HCEC 1CT (cell line): ENCODE results near the gene TOP1.
"Not testable (repeated sequence)": the region's sequence is repeated elsewhere in the genome, so short reads cannot be mapped to it uniquely, and the experiment has no call there.

Source experiments
- DNase-seq: peaks from one replicate; pipeline ENCODE4 v3.0.0-alpha.2; 2017

The TOP1 gene

GRCh38 chr20:41095110-41095969, 66.7 kb downstream of the TOP1 start:
- peak; percentile 57 for DNase-seq

DNA sequence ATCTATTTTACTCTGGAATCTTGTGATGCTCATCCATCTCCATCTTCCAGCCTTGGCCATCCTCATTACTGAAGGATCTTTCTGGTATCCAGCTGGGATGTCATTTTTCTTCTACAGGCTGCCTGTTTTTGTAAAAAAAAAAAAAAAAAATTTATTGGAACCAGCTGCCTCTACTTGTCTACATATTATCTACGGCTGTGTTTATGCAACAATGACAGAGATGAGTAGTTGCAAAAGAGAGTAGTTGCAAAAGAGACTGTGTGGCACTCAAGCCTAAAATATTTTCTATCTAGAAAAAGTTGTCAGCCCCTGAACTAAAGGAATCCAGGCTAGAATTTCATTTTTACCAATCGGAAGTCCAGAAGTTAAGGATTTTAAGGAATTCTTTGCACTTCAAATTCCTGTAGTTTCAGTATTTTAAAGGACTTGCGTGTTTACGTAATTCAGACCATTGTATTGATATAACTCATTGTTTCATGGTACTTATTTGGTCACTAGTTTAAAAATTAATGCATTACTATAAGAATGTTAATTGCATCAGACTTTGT, 70.2 kb downstream of the TOP1 start:
- peak; percentile 67 for DNase-seq

DNA sequence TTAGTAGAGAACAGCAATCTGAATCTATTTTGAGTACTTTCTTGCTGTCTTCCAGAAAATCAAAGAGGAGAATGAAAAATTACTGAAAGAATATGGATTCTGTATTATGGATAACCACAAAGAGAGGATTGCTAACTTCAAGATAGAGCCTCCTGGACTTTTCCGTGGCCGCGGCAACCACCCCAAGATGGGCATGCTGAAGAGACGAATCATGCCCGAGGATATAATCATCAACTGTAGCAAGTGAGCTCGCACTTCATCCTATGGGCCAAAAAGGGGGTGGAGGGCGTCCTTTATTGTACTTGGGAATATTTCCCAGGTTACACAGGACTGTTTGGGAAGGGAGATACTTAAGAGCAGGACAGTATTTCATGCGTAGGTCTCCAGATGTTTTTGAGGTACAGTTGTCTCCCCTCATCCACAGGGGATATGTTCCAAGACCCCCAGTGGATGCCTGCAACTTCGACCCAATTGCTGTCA, 71.4 kb downstream of the TOP1 start:
- DNase-seq = no peak

DNA sequence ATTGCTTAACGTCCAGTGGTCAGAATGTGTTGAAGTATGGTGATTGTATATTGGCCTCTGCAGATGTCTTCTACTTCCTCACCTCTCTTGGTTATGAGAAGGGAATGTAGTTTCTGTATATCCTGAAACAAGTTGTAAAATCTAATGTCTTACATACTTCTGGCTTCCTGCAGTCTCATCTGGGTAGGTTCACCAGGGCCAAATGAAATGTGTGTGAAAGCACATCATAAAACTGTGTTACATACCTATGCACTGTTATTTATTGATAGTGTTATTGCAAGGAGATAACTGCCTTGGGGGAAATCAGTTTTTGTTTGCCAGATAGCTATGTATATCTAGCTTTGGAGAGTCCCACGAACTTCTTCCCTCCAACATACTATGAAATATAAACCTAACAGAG, 73.0 kb downstream of the TOP1 start:
- DNase-seq = no peak

DNA sequence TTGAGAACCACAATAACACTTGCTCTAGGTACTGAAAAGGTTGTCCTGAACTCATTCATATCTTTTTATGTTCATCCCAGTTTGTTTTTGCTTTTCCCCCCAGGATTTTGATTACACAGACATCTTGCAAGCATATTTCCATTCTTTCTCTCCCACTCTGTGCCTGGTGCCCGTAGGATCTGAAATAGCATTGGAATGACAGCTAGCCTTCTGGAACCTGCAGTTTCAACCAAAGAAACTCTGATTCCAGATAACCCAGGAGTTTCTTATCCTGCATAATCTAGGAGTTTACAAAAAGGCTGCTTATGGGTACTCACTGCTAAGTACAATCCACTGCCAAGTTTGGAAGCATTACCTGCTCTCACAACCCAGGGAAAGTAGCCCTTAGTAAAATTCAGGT, 79.9 kb downstream of the TOP1 start:
- no peak for DNase-seq

DNA sequence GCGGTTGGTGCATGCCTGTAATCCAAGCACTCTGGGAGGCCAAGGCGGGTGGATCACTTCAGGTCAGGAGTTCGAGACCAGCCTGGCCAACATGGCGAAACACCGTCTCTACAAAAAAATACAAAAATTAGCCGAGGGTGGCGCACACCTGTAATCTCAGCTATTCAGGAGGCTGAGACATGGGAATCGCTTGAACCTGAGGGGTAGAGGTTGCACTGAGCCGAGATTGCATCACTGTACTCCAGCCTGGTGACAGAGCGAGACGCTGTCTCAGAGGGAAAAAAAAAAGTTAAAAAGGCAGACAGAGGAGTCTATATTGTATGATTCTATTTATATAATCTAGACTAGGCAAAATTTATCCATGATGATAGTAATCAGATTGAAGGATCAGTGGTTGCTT, 81.4 kb downstream of the TOP1 start:
- DNase-seq = no peak

DNA sequence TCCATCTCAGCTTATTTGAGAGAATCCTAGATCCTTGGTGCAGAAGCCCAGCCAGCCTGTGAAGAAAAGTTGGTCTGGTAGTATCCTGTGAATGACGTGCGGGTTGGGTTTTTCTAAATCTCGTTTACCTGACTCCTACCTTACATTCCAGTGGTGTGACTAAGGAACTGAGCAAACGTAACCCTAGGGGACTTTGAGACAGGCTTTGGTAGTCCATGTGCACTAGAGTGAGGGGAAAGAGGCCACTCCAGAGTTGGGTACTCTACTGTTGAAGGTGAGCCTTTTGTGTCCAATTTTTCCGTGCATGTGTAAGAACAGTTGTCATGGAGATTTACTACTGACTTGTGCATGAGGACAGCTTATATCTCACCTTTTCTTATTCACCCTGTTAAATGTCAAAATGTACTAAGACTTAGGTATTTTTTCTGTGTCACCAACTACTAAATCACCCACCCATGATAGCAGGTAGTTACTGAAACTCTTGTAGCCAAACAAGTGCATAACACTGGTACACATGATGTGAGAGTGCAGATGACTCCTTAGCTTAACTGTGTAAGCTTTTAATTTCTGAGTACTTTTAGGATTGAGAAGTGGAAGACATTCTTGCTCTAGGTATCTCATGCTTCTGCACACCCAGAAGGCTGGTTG, 82.4 kb downstream of the TOP1 start:
- DNase-seq = no peak

GRCh38 chr20:41111578-41111951, 82.9 kb downstream of the TOP1 start:
- DNase-seq = no peak

GRCh38 chr20:41116282-41116956, 87.8 kb downstream of the TOP1 start:
- no peak for DNase-seq

DNA sequence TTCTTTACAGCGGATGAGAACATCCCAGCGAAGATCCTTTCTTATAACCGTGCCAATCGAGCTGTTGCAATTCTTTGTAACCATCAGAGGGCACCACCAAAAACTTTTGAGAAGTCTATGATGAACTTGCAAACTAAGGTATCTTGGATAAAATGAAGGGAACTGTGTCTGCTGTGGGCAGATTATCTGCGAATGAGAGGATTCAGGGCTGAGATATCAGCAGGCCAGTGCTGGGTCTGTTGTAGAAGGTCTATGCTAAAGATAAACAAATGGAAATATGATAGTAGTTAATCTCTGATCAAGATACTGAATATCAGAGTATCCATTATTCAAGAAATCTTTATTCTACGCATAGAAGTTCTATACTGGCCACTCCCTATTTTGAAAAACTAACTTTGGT, 89.5 kb downstream of the TOP1 start:
- DNase-seq = not testable (repeated sequence)

DNA sequence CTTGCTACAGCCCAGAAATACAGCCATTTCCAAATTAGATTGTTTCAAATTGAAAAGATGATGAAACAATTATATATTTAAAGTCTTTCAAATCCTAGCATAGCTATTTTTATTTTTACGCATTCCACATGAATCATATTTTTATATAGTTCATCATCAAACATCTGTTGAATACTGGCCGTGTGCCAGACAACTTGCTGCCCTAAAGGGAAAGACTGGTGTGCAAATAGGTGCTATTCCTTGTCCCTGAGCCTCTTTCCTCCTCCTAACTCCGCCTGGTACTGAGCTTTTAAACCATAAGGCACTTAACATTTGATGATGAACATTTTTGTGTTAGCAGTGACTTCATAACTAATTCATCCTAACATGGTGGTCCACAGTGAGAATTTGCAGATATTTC, 90.0 kb downstream of the TOP1 start:
- peak; percentile 62 for DNase-seq

- no peak for DNase-seq
Observed at GRCh38 chr20:41119614-41120561, 91.3 kb downstream of the TOP1 start.

- no peak for DNase-seq
Observed at GRCh38 chr20:41121399-41121798, 92.8 kb downstream of the TOP1 start.

GRCh38 chr20:41123631-41124030, 95.0 kb downstream of the TOP1 start:
- DNase-seq = no peak

GRCh38 chr20:41124451-41125094, 96.0 kb downstream of the TOP1 start:
- DNase-seq = no peak

GRCh38 chr20:41125530-41126457, 97.2 kb downstream of the TOP1 start:
- no peak for DNase-seq

DNA sequence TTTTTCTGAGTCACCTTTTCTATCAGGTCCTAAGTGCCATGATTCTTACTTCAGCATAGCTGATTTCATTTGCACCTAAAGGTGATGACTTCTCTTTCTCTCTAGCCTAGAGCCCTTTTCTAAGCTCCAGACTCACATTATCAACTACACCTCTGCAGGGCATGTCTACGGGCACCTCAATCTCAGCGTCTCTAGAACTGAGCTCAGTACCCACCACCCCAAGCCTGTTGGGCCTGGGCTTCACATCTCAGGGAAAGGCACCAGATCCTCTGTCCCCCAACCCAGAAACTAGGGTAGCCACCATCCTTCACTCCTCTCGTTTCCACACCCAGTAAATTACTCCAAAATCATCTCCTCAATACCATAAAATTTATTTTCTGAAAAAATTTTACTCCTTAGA, 98.1 kb downstream of the TOP1 start:
- DNase-seq = no peak

GRCh38 chr20:41128317-41128716, 99.7 kb downstream of the TOP1 start:
- not testable (repeated sequence) for DNase-seq

DNA sequence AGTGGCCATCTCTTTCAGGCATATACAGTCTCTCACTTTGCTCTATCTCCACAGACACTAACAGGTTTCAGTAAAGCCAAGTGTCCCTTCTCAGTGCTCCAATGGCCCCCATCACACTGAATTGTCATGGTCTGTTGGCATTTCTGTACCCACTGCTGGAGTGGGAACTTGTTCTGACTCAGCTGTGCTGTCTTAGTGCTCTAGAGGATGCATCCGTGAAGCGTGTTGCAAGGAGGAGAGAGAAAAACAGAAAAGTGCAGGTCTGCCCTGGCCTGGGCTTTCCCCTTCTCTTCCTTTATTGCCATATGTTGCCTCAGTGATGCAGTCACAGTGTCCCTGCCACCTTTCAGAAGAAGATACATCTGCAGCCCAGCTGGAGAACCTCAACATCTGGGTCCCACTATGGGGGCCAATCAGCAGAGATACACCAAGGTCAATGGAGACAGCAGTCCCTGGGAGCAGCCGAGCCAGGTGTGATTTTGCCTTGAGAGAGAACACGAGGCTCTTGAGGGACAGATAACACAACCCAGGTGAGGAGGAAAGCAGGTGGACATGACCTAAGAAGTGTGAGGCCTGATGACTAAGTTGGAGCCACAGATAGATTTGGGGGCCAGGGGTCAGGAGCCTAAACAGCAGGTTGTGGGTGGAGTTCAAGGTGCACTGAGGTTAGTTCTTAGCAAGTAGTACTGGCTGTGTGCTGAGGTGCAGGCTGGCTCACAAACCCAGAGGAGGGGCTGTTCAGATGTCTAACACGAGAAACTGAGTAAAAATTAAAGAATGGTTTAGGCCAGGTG, 103.2 kb downstream of the TOP1 start:
- DNase-seq = no peak

- DNase-seq = not testable (repeated sequence)
Observed at GRCh38 chr20:41132388-41132775, 103.8 kb downstream of the TOP1 start.
